Endothelial cell of umbilical vein (primary cell): ENCODE results near the gene TNIP1. TPM values are rescaled to one million over a fixed set of nuclear protein-coding genes. Genes with fewer than 3 reads are reported as not detected.

Experiments
- BruUV-seq: library from RNA; stranded (reverse); fragments of 400-500 nt; replicated peaks from 2 replicates; lab custom pipeline; 2021; lab: Mats Ljungman, UMichigan
- CTCF ChIA-PET: fragments of 300-600, 350-600 bp; sonication (Branson Sonifier 250); formaldehyde crosslinking; loops from one replicate; lab custom pipeline; 2021; ENCODE audit warnings: antibody characterized with exemption, inconsistent platforms; lab: Charles Lee
- POLR2A ChIA-PET: fragments of 300-600, 350-600 bp; sonication (Branson Sonifier 250); formaldehyde crosslinking; loops from one replicate; lab custom pipeline; 2021; ENCODE audit warnings: antibody characterized with exemption, inconsistent platforms; lab: Charles Lee
- DNase-seq: peaks from one replicate; pipeline ENCODE4 v3.0.0-alpha.2; 2011; ENCODE audit warnings: low read depth, low spot score
- FAIRE-seq: peaks from 2 replicates; lab custom pipeline; 2011; peaks lifted over from hg19 to GRCh38; lab: Jason Lieb, UNC
- H2AFZ ChIP-seq: 2 replicates; pipeline ENCODE4 v1.6.0; 2012; ENCODE audit warnings: low read depth, low read length, control low read depth, inconsistent platforms
- H3K27ac ChIP-seq: 2 replicates; pipeline ENCODE4 v1.5.1; 2011; ENCODE audit warnings: low read depth, mild to moderate bottlenecking, control low read depth, low read length, moderate library complexity; ENCODE audit not compliant: insufficient read depth
- H3K27me3 ChIP-seq, 2 experiments: 2 replicates each; pipeline versions ENCODE4 v1.6.0 to v1.6.1; 2011; ENCODE audit warnings: low read length in 2 of 2, mixed read lengths in 1 of 2; ENCODE audit not compliant: control insufficient read depth in 2 of 2, insufficient read depth in 2 of 2
- H3K36me3 ChIP-seq, 2 experiments: 2 replicates in 1 of 2; 3 replicates in 1 of 2; pipeline ENCODE4 v1.5.1; 2011; ENCODE audit warnings: low read length in 2 of 2, mild to moderate bottlenecking in 1 of 2, moderate library complexity in 1 of 2; ENCODE audit not compliant: control insufficient read depth in 2 of 2, insufficient read depth in 2 of 2; ENCODE audit errors: extremely low read depth in 1 of 2
- H3K4me1 ChIP-seq: 3 replicates; pipeline ENCODE4 v1.5.1; 2011; ENCODE audit warnings: mild to moderate bottlenecking, low read length; ENCODE audit not compliant: control insufficient read depth, insufficient read depth; ENCODE audit errors: extremely low read depth
- H3K4me2 ChIP-seq: 2 replicates; pipeline ENCODE4 v1.6.1; 2011; ENCODE audit warnings: low read length, control low read depth, mixed read lengths; ENCODE audit not compliant: insufficient read depth
- H3K4me3 ChIP-seq, 3 experiments: fragments of 200-600 bp in 1 of 3; sonication (generic), shearing (Covaris generic) in 1 of 3; replicated peaks in 1 of 3; 2 replicates each; pipeline ENCODE4 v1.5.1; 2011 to 2016; ENCODE audit warnings: control low read depth in 3 of 3, low read length in 3 of 3, mild to moderate bottlenecking in 2 of 3, inconsistent platforms in 1 of 3, low read depth in 1 of 3, moderate library complexity in 1 of 3; ENCODE audit not compliant: insufficient read depth in 1 of 3
- H3K79me2 ChIP-seq: 2 replicates; pipeline ENCODE4 v1.6.0; 2012; ENCODE audit warnings: low read length, inconsistent platforms; ENCODE audit not compliant: control insufficient read depth, insufficient read depth
- H3K9ac ChIP-seq: replicated peaks from 2 replicates; pipeline ENCODE3; 2011; ENCODE audit warnings: low read length, control low read depth; ENCODE audit not compliant: insufficient read depth; ENCODE audit errors: extremely low read depth
- H3K9me1 ChIP-seq: replicated peaks from 3 replicates; pipeline ENCODE4 v1.6.0; 2011; ENCODE audit warnings: mild to moderate bottlenecking, low read length; ENCODE audit not compliant: control insufficient read depth, insufficient read depth; ENCODE audit errors: extremely low read depth
- H3K9me3 ChIP-seq: replicated peaks from 2 replicates; pipeline ENCODE4 v1.5.1; 2012; ENCODE audit warnings: low read length, inconsistent platforms; ENCODE audit not compliant: control insufficient read depth, insufficient read depth
- H4K20me1 ChIP-seq: replicated peaks from 2 replicates; pipeline ENCODE3; 2011; ENCODE audit warnings: mild to moderate bottlenecking, low read length; ENCODE audit not compliant: control insufficient read depth, insufficient read depth; ENCODE audit errors: extremely low read depth
- EZH2 ChIP-seq: IDR thresholded peaks from 2 replicates; pipeline ENCODE4 v1.6.1; 2012; ENCODE audit warnings: borderline replicate concordance, low read depth, mild to moderate bottlenecking, moderate library complexity, low read length, inconsistent platforms; ENCODE audit not compliant: severe bottlenecking
- FOS ChIP-seq: IDR thresholded peaks from 2 replicates; pipeline ENCODE4 v1.6.1; 2011; ENCODE audit warnings: mild to moderate bottlenecking, low read length, moderate library complexity, borderline replicate concordance; ENCODE audit not compliant: insufficient read depth
- GATA2 ChIP-seq: IDR thresholded peaks from 2 replicates; pipeline ENCODE4 v1.7.0; 2011; ENCODE audit warnings: low read depth, mild to moderate bottlenecking, moderate library complexity, mixed read lengths, low read length; ENCODE audit not compliant: insufficient read length, insufficient read depth
- MYC ChIP-seq: IDR thresholded peaks from one replicate; pipeline ENCODE4 v1.6.1; 2011; ENCODE audit warnings: mild to moderate bottlenecking, low read depth, low read length
- POLR2A ChIP-seq: IDR thresholded peaks from 2 replicates; pipeline ENCODE4 v1.6.1; 2012; ENCODE audit warnings: low read depth, mild to moderate bottlenecking, control low read depth, low read length
- POLR2AphosphoS5 ChIP-seq: IDR thresholded peaks from 2 replicates; pipeline ENCODE4 v1.6.1; 2012; ENCODE audit warnings: low read depth, mild to moderate bottlenecking, control low read depth, low read length, moderate library complexity; ENCODE audit not compliant: insufficient read depth
- dilution Hi-C: fragments of 300-500 bp; cut with MboI; formaldehyde crosslinking; loops from one replicate; pipeline ENCODE4 v1.15.0; 2019; ENCODE audit warnings: low sequenced_read_pairs; ENCODE audit not compliant: extremely low pct_ligation_motif_present
- intact Hi-C: fragments of 100-400 bp; cut with micrococcal nuclease; formaldehyde crosslinking; loops from one replicate; pipeline ENCODE4 v1.10.0; 2022
- polyA plus RNA-seq, 4 experiments: library from polyadenylated mRNA; depleted of rRNA in 3 of 4; stranded (reverse) in 3 of 4; unstranded in 1 of 4; fragments of >200 nt; gene quantifications; 2 replicates each; pipeline versions ENCODE4 v1.2.1 to v1.2.3, GENCODE V29; 2011 to 2012; ENCODE audit warnings: missing spikeins in 1 of 4
- total RNA-seq: library from RNA; stranded (reverse); gene quantifications from 2 replicates; pipeline ENCODE4 v1.2.3, GENCODE V29; 2021
- TF ChIP-seq, protein P1 (sequence below): IDR thresholded peaks from 2 replicates; pipeline ENCODE4 v1.6.1; 2011; ENCODE audit not compliant: insufficient read depth, insufficient read length
- TF ChIP-seq, protein P2 (sequence below), 2 donors: IDR thresholded peaks; 1 replicate in 1 of 2; 2 replicates in 1 of 2; pipeline ENCODE4 v1.5.1; 2011; ENCODE audit warnings: low read length in 2 of 2, mild to moderate bottlenecking in 2 of 2, moderate library complexity in 2 of 2, control low read depth in 1 of 2, inconsistent platforms in 1 of 2, low read depth in 1 of 2; ENCODE audit not compliant: insufficient read depth in 1 of 2; ENCODE audit errors: extremely low read depth in 1 of 2

Gene TNIP1
- total and polyA plus RNA-seq, 2 donors (not counting 3 experiments of a cell fraction or from before 2014, with no cell fraction given) = 43.0 to 96.8 TPM

DNA sequence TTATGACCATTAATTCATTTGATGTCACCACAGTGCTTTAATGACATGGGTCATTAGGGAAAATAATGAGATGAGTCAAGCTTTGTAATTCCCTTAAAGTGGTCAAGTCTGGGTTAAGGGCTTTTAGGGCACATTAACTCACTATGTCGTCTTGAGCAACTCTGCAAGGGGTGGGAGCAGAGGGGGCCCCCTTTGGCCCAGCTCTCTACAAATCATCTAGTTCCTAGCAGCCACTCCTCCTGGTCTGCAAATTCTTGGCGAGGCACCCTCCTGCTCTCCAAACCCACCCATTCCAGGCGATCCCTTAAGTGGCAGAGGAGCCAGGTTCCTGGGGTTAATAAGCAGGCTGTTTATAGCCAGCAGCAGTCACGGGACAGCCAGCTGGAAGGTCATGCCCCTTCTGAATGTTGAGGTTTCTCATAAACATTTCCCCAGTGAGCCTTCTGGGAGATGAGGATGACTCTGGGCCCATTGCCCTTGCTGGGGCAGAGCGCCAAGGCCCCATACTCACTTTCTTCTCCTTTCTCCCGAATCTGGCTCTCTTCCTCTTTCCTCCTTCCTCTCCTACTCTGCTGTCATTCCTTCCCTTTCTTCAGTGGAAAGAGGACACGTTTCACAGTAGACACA lies 74.8 kb downstream of the TNIP1 start:
- no TSS peak for BruUV-seq
- Histone ChIP-seq H2AFZ (no peak overlapping the region), H3K27ac (no peak overlapping the region), H3K4me3 (no peak overlapping the region), H3K9me3 (no peaks in the 10 kb centered on the region), H3K4me1 (no peaks in the 10 kb centered on the region), H3K4me2 (no peak overlapping the region), H3K79me2 (no peaks in the 10 kb centered on the region), H3K36me3 (no peaks in the 10 kb centered on the region), H4K20me1 (no peaks in the 10 kb centered on the region), H3K9ac (no peak overlapping the region), H3K27me3 (peaks cover 0 to 8% of the 10 kb centered on the region in 2 experiments), H3K9me1 (no peaks in the 10 kb centered on the region)
- dilution Hi-C loops (no loop called here), intact Hi-C loops (no loop called here)
- TF ChIP-seq GATA2 = no peak
- no peak for TF ChIP-seq FOS
- TF ChIP-seq EZH2 = no peak
- TF ChIP-seq MYC = no peak
- POLR2A ChIA-PET = no interaction called here
- no peak for FAIRE-seq
- CTCF ChIA-PET = interaction anchor here (2.6 to 6.0 kb wide), 3 partner anchors 43 to 159 kb away, joined by 12 to 215 read pairs (median 115); no protein-coding TSS in a partner anchor
- peak; percentile 36 for DNase-seq

DNA sequence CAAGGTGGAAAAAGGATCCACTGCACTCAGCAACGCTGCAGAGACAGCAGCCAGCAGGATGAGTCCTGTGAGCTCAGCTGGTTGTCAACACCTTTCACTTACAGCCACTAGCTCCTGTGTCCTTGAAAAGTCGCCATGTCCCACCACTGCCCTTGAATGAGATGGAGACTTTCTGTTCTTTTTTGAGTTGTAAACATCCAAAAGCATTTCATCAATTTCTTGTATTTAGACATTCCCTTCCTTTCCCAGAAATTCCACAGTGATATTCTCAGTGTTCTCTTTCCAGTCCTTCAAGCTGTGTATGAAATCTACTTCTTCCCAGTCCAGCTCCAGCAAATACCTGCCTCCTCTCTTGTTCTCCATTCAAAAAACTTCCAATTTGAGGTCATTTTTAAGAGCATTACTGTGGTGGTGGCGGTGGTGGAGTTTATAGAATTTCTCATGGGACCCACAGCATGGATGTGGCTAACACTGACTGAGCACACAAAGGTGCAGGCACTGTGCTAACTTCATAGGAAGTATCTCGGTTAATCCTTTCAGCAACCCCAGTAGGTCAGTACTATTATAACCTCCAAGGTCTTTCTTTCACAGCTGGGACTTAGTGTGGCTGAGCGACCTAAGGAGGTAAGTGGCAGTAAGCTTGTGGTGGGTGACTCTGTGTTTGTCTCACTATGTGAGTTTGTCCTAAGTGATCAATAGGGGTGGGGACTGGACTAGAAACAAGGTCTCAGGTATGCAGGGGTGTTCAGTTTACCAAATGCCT lies 75.5 kb downstream of the TNIP1 start:
- Histone ChIP-seq H3K27ac (no peak overlapping the region), H4K20me1 (no peaks in the 10 kb centered on the region), H3K9me3 (no peaks in the 10 kb centered on the region), H3K4me1 (no peaks in the 10 kb centered on the region), H3K4me3 (no peak overlapping the region), H2AFZ (no peak overlapping the region), H3K27me3 (peaks cover 0 to 4% of the 10 kb centered on the region in 2 experiments), H3K79me2 (no peaks in the 10 kb centered on the region), H3K36me3 (no peaks in the 10 kb centered on the region), H3K4me2 (no peak overlapping the region), H3K9ac (no peak overlapping the region), H3K9me1 (no peaks in the 10 kb centered on the region)
- dilution Hi-C loops = no loop called here
- TF ChIP-seq POLR2AphosphoS5 (no peak), POLR2A (no peak), FOS (no peak), MYC (no peak)
- TF ChIP-seq, protein P1, sequence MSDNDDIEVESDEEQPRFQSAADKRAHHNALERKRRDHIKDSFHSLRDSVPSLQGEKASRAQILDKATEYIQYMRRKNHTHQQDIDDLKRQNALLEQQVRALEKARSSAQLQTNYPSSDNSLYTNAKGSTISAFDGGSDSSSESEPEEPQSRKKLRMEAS = no peak
- TF ChIP-seq, protein P2, sequence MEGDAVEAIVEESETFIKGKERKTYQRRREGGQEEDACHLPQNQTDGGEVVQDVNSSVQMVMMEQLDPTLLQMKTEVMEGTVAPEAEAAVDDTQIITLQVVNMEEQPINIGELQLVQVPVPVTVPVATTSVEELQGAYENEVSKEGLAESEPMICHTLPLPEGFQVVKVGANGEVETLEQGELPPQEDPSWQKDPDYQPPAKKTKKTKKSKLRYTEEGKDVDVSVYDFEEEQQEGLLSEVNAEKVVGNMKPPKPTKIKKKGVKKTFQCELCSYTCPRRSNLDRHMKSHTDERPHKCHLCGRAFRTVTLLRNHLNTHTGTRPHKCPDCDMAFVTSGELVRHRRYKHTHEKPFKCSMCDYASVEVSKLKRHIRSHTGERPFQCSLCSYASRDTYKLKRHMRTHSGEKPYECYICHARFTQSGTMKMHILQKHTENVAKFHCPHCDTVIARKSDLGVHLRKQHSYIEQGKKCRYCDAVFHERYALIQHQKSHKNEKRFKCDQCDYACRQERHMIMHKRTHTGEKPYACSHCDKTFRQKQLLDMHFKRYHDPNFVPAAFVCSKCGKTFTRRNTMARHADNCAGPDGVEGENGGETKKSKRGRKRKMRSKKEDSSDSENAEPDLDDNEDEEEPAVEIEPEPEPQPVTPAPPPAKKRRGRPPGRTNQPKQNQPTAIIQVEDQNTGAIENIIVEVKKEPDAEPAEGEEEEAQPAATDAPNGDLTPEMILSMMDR (IDR thresholded peaks at IDR 0.05; ENCODE audit: extremely low read depth in 1 of 2, insufficient read depth in 1 of 2, low read depth in 1 of 2, low read length in 2 of 2) = no peak
- intact Hi-C loops = no loop called here
- FAIRE-seq (no peak), DNase-seq (no peak)
- no TSS peak for BruUV-seq
- ChIA-PET CTCF (interaction anchor here (0.9 to 6.0 kb wide), 4 partner anchors 44 to 160 kb away, joined by 3 to 215 read pairs (median 64); no protein-coding TSS in a partner anchor), POLR2A (interaction anchor here (0.5 kb wide), 1 partner anchor 30 kb away, joined by 4 read pairs; no protein-coding TSS in a partner anchor)
